ENCODE results near the gene MYO1H. TPM values are rescaled to one million over a fixed set of nuclear protein-coding genes. Genes with fewer than 3 reads are reported as not detected.
A peak's percentile ranks its signal among the peaks of the same experiment; 100 is the strongest.

Gene MYO1H
- total RNA-seq, 1 donor, result not detected

DNA sequence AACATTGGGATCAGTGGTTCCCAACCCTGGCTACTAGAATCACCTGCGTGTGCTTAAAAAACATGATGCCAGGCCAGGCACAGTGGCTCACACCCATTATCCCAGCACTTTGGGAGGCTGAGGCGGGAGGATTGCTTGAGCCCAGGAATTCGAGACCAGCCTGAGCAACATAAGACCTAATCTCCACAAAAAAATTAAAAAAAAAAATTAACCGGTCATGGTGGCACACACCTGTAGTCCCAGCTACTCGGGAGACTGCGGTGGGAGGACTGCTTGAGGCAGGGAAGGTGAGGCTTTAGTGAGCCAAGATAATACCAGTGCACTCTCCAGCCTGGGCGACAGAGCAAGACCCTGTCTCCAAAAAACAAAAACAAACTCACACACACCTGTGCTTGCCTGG lies 127.4 kb downstream of the MYO1H start:
- TF ChIP-seq, protein P1, sequence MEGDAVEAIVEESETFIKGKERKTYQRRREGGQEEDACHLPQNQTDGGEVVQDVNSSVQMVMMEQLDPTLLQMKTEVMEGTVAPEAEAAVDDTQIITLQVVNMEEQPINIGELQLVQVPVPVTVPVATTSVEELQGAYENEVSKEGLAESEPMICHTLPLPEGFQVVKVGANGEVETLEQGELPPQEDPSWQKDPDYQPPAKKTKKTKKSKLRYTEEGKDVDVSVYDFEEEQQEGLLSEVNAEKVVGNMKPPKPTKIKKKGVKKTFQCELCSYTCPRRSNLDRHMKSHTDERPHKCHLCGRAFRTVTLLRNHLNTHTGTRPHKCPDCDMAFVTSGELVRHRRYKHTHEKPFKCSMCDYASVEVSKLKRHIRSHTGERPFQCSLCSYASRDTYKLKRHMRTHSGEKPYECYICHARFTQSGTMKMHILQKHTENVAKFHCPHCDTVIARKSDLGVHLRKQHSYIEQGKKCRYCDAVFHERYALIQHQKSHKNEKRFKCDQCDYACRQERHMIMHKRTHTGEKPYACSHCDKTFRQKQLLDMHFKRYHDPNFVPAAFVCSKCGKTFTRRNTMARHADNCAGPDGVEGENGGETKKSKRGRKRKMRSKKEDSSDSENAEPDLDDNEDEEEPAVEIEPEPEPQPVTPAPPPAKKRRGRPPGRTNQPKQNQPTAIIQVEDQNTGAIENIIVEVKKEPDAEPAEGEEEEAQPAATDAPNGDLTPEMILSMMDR (IDR thresholded peaks at IDR 0.05; ENCODE audit: extremely low read depth, low read depth, low read length), result no peak
- DNase-seq (ENCODE audit: insufficient read length, low spot score, missing footprints), result no peak
- Histone ChIP-seq H3K4me2 (ENCODE audit: insufficient read depth, low read length) (peak overlapping the region; percentile 99), H3K36me3 (ENCODE audit: insufficient read depth, low read length) (peaks cover 26% of the 10 kb centered on the region), H3K9me3 (ENCODE audit: low read depth, low read length) (no peaks in the 10 kb centered on the region), H3K4me1 (ENCODE audit: insufficient read depth, low read length) (peaks cover 38% of the 10 kb centered on the region), H2AFZ (ENCODE audit: low read length) (no peak overlapping the region), H3K4me3 (ENCODE audit: insufficient read depth, low read length) (peak overlapping the region; percentile 99), H3K27ac (ENCODE audit: low read depth, low read length) (peak overlapping the region; percentile 99), H3K27me3 (ENCODE audit: insufficient read depth, low read length) (no peaks in the 10 kb centered on the region), H4K20me1 (ENCODE audit: insufficient read depth, low read length) (peaks cover 46% of the 10 kb centered on the region), H3K79me2 (ENCODE audit: insufficient read depth, low read length) (peaks cover 97% of the 10 kb centered on the region)

GRCh38 chr12:109475993-109476806 lies 128.5 kb downstream of the MYO1H start:
- Histone ChIP-seq H3K4me2 (ENCODE audit: insufficient read depth, low read length) (peak overlapping the region; percentile 99), H3K27me3 (ENCODE audit: insufficient read depth, low read length) (no peaks in the 10 kb centered on the region), H3K4me1 (ENCODE audit: insufficient read depth, low read length) (peaks cover 38% of the 10 kb centered on the region), H4K20me1 (ENCODE audit: insufficient read depth, low read length) (peaks cover 35% of the 10 kb centered on the region), H3K9me3 (ENCODE audit: low read depth, low read length) (no peaks in the 10 kb centered on the region), H3K27ac (ENCODE audit: low read depth, low read length) (peak overlapping the region; percentile 99), H3K79me2 (ENCODE audit: insufficient read depth, low read length) (peaks cover 96% of the 10 kb centered on the region), H2AFZ (ENCODE audit: low read length) (peak overlapping the region; percentile 16), H3K4me3 (ENCODE audit: insufficient read depth, low read length) (peak overlapping the region; percentile 99), H3K36me3 (ENCODE audit: insufficient read depth, low read length) (peaks cover 15% of the 10 kb centered on the region)
- DNase-seq (ENCODE audit: insufficient read length, low spot score, missing footprints), result no peak
- TF ChIP-seq, protein P1 (IDR thresholded peaks at IDR 0.05; ENCODE audit: extremely low read depth, low read depth, low read length), result no peak

GRCh38 chr12:109476807-109477184 lies 129.1 kb downstream of the MYO1H start:
- peaks cover 90% of the 10 kb centered on the region for H3K79me2 ChIP-seq (ENCODE audit: insufficient read depth, low read length)
- H4K20me1 ChIP-seq (ENCODE audit: insufficient read depth, low read length), result peaks cover 32% of the 10 kb centered on the region
- no peaks in the 10 kb centered on the region for H3K27me3 ChIP-seq (ENCODE audit: insufficient read depth, low read length)
- peak overlapping the region; percentile 99 for H3K4me2 ChIP-seq (ENCODE audit: insufficient read depth, low read length)
- H3K4me3 ChIP-seq (ENCODE audit: insufficient read depth, low read length), result peak overlapping the region; percentile 99
- peak overlapping the region; percentile 98 for H2AFZ ChIP-seq (ENCODE audit: low read length)
- no peak for DNase-seq (ENCODE audit: insufficient read length, low spot score, missing footprints)
- TF ChIP-seq, protein P1 (IDR thresholded peaks at IDR 0.05; ENCODE audit: extremely low read depth, low read depth, low read length), result no peak
- H3K9me3 ChIP-seq (ENCODE audit: low read depth, low read length), result no peaks in the 10 kb centered on the region
- H3K27ac ChIP-seq (ENCODE audit: low read depth, low read length), result peak overlapping the region; percentile 99
- H3K36me3 ChIP-seq (ENCODE audit: insufficient read depth, low read length), result peaks cover 14% of the 10 kb centered on the region
- peaks cover 38% of the 10 kb centered on the region for H3K4me1 ChIP-seq (ENCODE audit: insufficient read depth, low read length)

- H3K4me3 ChIP-seq (ENCODE audit: insufficient read depth, low read length), result peak within 1 kb of the TSS; percentile 99
- peak within 1 kb of the TSS; percentile 99 for H3K4me2 ChIP-seq (ENCODE audit: insufficient read depth, low read length)
- TF ChIP-seq, protein P1 (IDR thresholded peaks at IDR 0.05; ENCODE audit: extremely low read depth, low read depth, low read length), result no peak
- H3K27ac ChIP-seq (ENCODE audit: low read depth, low read length), result peak within 1 kb of the TSS; percentile 99
- peaks cover 17% of the 10 kb centered on the region for H3K36me3 ChIP-seq (ENCODE audit: insufficient read depth, low read length)
- peaks cover 29% of the 10 kb centered on the region for H4K20me1 ChIP-seq (ENCODE audit: insufficient read depth, low read length)
- H3K79me2 ChIP-seq (ENCODE audit: insufficient read depth, low read length), result peaks cover 88% of the 10 kb centered on the region
- H3K27me3 ChIP-seq (ENCODE audit: insufficient read depth, low read length), result no peaks in the 10 kb centered on the region
- no peaks in the 10 kb centered on the region for H3K9me3 ChIP-seq (ENCODE audit: low read depth, low read length)
- H2AFZ ChIP-seq (ENCODE audit: low read length), result peak within 1 kb of the TSS; percentile 98
- H3K4me1 ChIP-seq (ENCODE audit: insufficient read depth, low read length), result peaks cover 38% of the 10 kb centered on the region
- DNase-seq (ENCODE audit: insufficient read length, low spot score, missing footprints), result peak; percentile 93
Observed at GRCh38 chr12:109477185-109477962, 129.7 kb downstream of the MYO1H start, which contains the start of the genes KCTD10 and UBE3B. KCTD10 (minus strand) TSS chr12:109477300; CDS start chr12:109477262, 38 bp downstream. UBE3B (plus strand) TSS chr12:109477634; CDS start chr12:109483552, 5,918 bp downstream.
